GM13976 (cell line): ENCODE measurements around the gene C14orf119.

Source experiments
- DNase-seq: peaks from one replicate; pipeline ENCODE4 v3.0.0; 2012; ENCODE audit warnings: low spot score
- in situ Hi-C: fragments of 300-500 bp; cut with MboI; formaldehyde crosslinking; loops from one replicate; pipeline ENCODE4 v1.12.0; 2022; ENCODE audit warnings: low sequenced_read_pairs, mixed read lengths, inconsistent platforms; ENCODE audit not compliant: unreplicated experiment
- TF ChIP-seq, protein P1 (sequence below): IDR thresholded peaks from 2 replicates; pipeline ENCODE4 v1.5.1; 2012; ENCODE audit warnings: borderline replicate concordance, mild to moderate bottlenecking; ENCODE audit not compliant: insufficient read depth; ENCODE audit errors: extremely low read depth, missing control alignments, control extremely low read depth

C14orf119 gene

GRCh38 chr14:23052182-23052623, 43.1 kb upstream of the C14orf119 start:
- TF ChIP-seq, protein P1, sequence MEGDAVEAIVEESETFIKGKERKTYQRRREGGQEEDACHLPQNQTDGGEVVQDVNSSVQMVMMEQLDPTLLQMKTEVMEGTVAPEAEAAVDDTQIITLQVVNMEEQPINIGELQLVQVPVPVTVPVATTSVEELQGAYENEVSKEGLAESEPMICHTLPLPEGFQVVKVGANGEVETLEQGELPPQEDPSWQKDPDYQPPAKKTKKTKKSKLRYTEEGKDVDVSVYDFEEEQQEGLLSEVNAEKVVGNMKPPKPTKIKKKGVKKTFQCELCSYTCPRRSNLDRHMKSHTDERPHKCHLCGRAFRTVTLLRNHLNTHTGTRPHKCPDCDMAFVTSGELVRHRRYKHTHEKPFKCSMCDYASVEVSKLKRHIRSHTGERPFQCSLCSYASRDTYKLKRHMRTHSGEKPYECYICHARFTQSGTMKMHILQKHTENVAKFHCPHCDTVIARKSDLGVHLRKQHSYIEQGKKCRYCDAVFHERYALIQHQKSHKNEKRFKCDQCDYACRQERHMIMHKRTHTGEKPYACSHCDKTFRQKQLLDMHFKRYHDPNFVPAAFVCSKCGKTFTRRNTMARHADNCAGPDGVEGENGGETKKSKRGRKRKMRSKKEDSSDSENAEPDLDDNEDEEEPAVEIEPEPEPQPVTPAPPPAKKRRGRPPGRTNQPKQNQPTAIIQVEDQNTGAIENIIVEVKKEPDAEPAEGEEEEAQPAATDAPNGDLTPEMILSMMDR, result no peak
- DNase-seq, result no peak
- in situ Hi-C loops, result loop anchor here (5.0 kb wide), 1 partner anchor 65 kb away; no protein-coding TSS in a partner anchor

GRCh38 chr14:23052671-23053070, 42.6 kb upstream of the C14orf119 start:
- in situ Hi-C loops, result loop anchor here (5.0 kb wide), 1 partner anchor 65 kb away; no protein-coding TSS in a partner anchor
- DNase-seq, result no peak
- TF ChIP-seq, protein P1, result no peak

DNA sequence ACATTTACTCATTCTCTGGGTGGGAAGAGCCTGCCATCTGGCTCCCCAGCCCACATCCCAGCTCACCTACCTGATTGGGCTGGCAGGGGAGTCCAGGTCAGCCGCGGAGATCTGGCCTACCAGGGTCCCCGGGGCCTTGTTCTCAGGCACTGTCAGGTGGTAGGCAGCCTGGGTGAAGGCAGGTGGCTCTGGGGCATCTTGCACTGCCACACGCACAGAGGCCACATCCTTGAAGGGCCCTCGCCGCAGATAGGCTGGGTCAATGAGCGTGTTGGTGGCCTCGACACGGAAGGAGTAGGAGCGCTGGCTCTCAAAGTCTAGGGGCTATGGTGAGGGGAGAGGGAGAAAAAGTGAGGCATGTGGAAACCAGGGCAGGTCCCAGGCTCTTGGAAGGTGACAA, 41.9 kb upstream of the C14orf119 start:
- TF ChIP-seq, protein P1, result no peak
- in situ Hi-C loops, result loop anchor here (5.0 kb wide), 1 partner anchor 66 kb away; no protein-coding TSS in a partner anchor

GRCh38 chr14:23054000-23054811, 41.1 kb upstream of the C14orf119 start:
- TF ChIP-seq, protein P1, result peak; percentile 32
- peak; percentile 67 for DNase-seq
- in situ Hi-C loops, result loop anchor here (5.0 kb wide), 1 partner anchor 67 kb away; no protein-coding TSS in a partner anchor

More for the DNA sequence above, 41.9 kb upstream of the C14orf119 start:
- no peak for DNase-seq

GRCh38 chr14:23055147-23055550, 40.2 kb upstream of the C14orf119 start:
- TF ChIP-seq, protein P1, result no peak
- DNase-seq, result no peak
- in situ Hi-C loops, result no loop called here

GRCh38 chr14:23055621-23056144, 39.6 kb upstream of the C14orf119 start:
- DNase-seq, result peak; percentile 57
- in situ Hi-C loops, result no loop called here
- TF ChIP-seq, protein P1, result no peak
